Measurements from ENCODE around the gene TC2N. TPM values are rescaled to one million over a fixed set of nuclear protein-coding genes. Genes with fewer than 3 reads are reported as not detected.
"Not testable (repeated sequence)": the region's sequence is repeated elsewhere in the genome, so short reads cannot be mapped to it uniquely, and the experiment has no call there.

TC2N gene
- total RNA-seq, 2 donors from 2014 or later = 3.9 to 12.5 TPM

- Histone ChIP-seq H3K27ac (peak overlapping the region; percentile 57 to 72), H3K4me1 (peaks cover 0 to 29% of the 10 kb centered on the region in 2 donors), H3K36me3 (no peaks in the 10 kb centered on the region), H3K9me3 (no peaks in the 10 kb centered on the region), H3K27me3 (no peaks in the 10 kb centered on the region), H3K4me3 (no peak overlapping the region)
- no peak for DNase-seq (ENCODE audit: low spot score)
- no peak for TF ChIP-seq CTCF (IDR thresholded peaks at IDR 0.05)
Measured at GRCh38 chr14:91899806-91900205, 32.5 kb upstream of the TC2N start.

GRCh38 chr14:91899213-91899612 lies 31.9 kb upstream of the TC2N start:
- peak overlapping the region; percentile 57 to 72 for H3K27ac ChIP-seq
- peaks cover 0 to 29% of the 10 kb centered on the region in 2 donors for H3K4me1 ChIP-seq
- no peak overlapping the region for H3K4me3 ChIP-seq
- H3K27me3 ChIP-seq = no peaks in the 10 kb centered on the region
- no peak for TF ChIP-seq CTCF (IDR thresholded peaks at IDR 0.05)
- DNase-seq (ENCODE audit: low spot score) = no peak
- no peaks in the 10 kb centered on the region for H3K9me3 ChIP-seq
- H3K36me3 ChIP-seq = no peaks in the 10 kb centered on the region

- no peak for TF ChIP-seq CTCF (IDR thresholded peaks at IDR 0.05)
Measured at GRCh38 chr14:91898372-91898771, 31.0 kb upstream of the TC2N start.

GRCh38 chr14:91897716-91898115 lies 30.4 kb upstream of the TC2N start:
- not testable (repeated sequence) for H3K4me3 ChIP-seq; H3K36me3 ChIP-seq; DNase-seq (ENCODE audit: low spot score); H3K9me3 ChIP-seq; H3K27me3 ChIP-seq
- Histone ChIP-seq H3K27ac (peak overlapping the region; percentile 49 to 61), H3K4me1 (peaks cover 0 to 31% of the 10 kb centered on the region in 2 donors)

More at GRCh38 chr14:91898372-91898771, 31.0 kb upstream of the TC2N start:
- H3K9me3 ChIP-seq = no peaks in the 10 kb centered on the region
- no peak overlapping the region for H3K4me3 ChIP-seq
- H3K27me3 ChIP-seq = no peaks in the 10 kb centered on the region
- no peaks in the 10 kb centered on the region for H3K36me3 ChIP-seq
- DNase-seq (ENCODE audit: low spot score) = no peak
- H3K4me1 ChIP-seq = peaks cover 0 to 29% of the 10 kb centered on the region in 2 donors
- peak overlapping the region; percentile 49 to 61 for H3K27ac ChIP-seq

GRCh38 chr14:91897106-91897701 lies 29.9 kb upstream of the TC2N start:
- Histone ChIP-seq H3K27ac (peak overlapping the region; percentile 49 to 61), H3K4me1 (peaks cover 0 to 36% of the 10 kb centered on the region in 2 donors), H3K9me3 (no peaks in the 10 kb centered on the region), H3K27me3 (no peaks in the 10 kb centered on the region), H3K4me3 (no peak overlapping the region), H3K36me3 (no peaks in the 10 kb centered on the region)
- DNase-seq (ENCODE audit: low spot score) = no peak
- no peak for TF ChIP-seq CTCF (IDR thresholded peaks at IDR 0.05)

GRCh38 chr14:91896419-91896818 lies 29.1 kb upstream of the TC2N start:
- TF ChIP-seq CTCF (IDR thresholded peaks at IDR 0.05) = no peak
- Histone ChIP-seq H3K27ac (peak overlapping the region; percentile 49 to 61), H3K27me3 (no peaks in the 10 kb centered on the region), H3K4me3 (no peak overlapping the region), H3K4me1 (peaks cover 0 to 39% of the 10 kb centered on the region in 2 donors), H3K9me3 (no peaks in the 10 kb centered on the region), H3K36me3 (no peaks in the 10 kb centered on the region)
- no peak for DNase-seq (ENCODE audit: low spot score)
